Neural progenitor cell (in vitro differentiated cells): Measurements from ENCODE around the gene SNX25.

Experiments used
- CTCF ChIP-seq: fragments of 200-600 bp; sonication (generic); IDR thresholded peaks from 2 replicates; pipeline ENCODE4 v1.5.1; 2017; ENCODE audit warnings: antibody characterized with exemption, mild to moderate bottlenecking
- EZH2 ChIP-seq: fragments of 200-600 bp; sonication (generic); IDR thresholded peaks from 2 replicates; pipeline ENCODE4 v1.6.1; 2017; ENCODE audit warnings: antibody characterized with exemption, mild to moderate bottlenecking, moderate library complexity
- EZH2phosphoT487 ChIP-seq: fragments of 200-600 bp; sonication (generic); IDR thresholded peaks from 2 replicates; pipeline ENCODE4 v1.6.1; 2017; ENCODE audit warnings: antibody characterized with exemption

- TF ChIP-seq CTCF (no peak), EZH2 (no peak), EZH2phosphoT487 (no peak)
Observed at GRCh38 chr4:185278716-185279115, 69.3 kb downstream of the SNX25 start.
